Measurements from ENCODE around the gene SCMH1.

The SCMH1 gene

DNA sequence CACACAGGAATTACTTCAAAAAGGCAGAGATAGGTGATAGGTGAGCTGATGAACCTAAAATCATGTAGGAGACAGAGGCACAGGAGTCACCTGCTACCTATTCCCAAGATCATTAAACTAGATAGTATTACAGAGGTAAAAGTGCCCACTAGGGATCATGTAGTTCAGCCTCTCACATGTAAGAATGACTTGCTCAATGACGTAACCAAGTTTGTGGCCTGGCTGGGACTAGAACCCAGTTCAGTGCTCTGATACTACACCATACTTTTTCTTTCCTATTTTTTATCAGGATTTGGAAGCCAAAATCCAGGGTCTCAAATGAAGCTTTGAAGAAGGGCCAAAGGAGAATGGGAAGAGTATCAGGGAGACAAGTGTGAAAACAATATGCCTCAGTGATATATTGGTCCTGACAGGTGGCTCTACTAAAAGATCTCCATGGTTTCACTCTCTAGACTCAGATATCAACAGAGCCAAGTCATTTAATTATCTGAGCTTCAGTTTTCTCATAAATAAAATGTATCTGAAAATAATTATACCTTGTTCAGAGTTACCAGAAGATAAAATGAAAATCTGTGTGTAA is 133.3 kb downstream of the SCMH1 start:
- FAIRE-seq, result no peak
- DNase-seq (ENCODE audit: extremely low spot score, insufficient read length, low read depth), result no peak

- FAIRE-seq, result no peak
- no peak for DNase-seq (ENCODE audit: extremely low spot score, insufficient read length, low read depth)
Observed at GRCh38 chr1:41103766-41104165, 138.3 kb downstream of the SCMH1 start.

GRCh38 chr1:41102653-41103052 is 139.5 kb downstream of the SCMH1 start:
- DNase-seq (ENCODE audit: extremely low spot score, insufficient read length, low read depth), result no peak
- FAIRE-seq, result no peak

GRCh38 chr1:41101950-41102607 is 140.0 kb downstream of the SCMH1 start:
- DNase-seq (ENCODE audit: extremely low spot score, insufficient read length, low read depth), result no peak
- no peak for FAIRE-seq

DNA sequence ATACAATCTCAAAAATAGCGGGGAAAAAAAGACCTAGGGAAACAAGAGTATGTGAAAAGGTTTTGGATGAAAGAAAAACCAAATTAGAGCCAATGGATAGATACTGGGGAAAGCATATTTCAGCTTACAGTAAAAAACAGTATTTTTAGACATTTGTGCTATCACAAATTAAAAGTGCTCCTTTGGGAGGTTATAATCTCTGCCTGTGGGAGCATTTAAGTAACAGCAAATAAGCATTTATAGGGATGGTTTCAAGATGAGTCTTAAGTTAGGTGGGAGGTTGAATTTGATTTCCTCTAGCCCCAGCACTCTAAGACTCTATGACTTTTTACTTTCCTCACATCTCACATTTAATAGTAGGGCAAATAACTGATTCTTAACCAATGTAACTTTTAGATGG is 141.0 kb downstream of the SCMH1 start:
- DNase-seq (ENCODE audit: extremely low spot score, insufficient read length, low read depth), result no peak
- FAIRE-seq, result no peak

GRCh38 chr1:41100170-41100569 is 141.9 kb downstream of the SCMH1 start:
- DNase-seq (ENCODE audit: extremely low spot score, insufficient read length, low read depth), result no peak
- no peak for FAIRE-seq

DNA sequence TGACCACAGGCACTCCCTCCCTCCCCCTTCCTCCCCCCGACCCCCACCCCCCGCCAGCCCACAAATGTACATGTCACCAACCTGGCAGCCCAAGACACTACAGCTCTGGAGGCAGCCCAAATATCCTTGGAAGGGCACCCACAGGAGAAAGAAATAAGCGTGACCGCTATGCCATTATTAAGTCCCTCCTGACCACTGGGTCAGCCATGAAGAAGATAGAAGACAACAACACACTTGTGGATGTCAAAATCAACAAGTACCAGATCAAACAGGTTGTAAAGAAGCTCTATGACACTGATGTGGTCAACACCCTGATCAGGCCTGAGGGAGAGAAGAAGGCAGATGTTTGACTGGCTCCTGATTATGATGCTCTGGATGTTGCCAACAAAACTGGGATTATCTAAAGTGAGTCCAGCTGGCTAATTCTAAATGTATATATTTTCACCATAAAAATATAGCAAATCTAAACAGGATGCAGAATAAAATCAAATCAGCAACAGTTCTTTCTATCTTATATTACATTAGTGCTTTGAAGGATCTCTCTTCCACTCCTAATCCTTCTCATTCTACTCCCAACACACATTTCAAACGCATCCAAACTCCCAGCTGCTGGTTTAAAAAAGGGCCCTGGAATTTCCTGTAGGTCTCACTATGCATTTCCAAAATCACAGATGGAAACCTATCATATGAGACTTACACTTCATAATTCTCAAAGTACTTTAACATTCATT is 143.2 kb downstream of the SCMH1 start:
- FAIRE-seq (no peak), DNase-seq (ENCODE audit: extremely low spot score, insufficient read length, low read depth) (no peak)

DNA sequence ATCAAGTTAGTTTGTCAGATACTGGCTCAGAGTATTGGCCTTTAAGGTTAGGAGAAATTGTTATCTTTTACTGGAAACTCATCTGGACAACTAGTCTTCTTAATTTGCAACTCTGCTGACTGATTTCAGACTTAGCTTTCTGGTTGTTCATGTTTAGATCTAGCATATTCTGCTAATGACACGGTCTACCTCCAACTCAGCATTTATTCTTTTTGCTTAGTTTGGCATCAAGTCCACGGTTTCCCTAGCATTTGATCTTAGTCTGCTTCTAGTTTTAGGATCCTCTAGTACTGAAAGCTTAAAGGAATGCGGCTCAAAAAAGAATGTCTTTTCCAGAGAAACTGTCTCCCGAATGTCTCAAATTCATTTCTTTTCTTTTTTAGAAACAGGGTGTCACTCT is 145.0 kb downstream of the SCMH1 start:
- FAIRE-seq (no peak), DNase-seq (ENCODE audit: extremely low spot score, insufficient read length, low read depth) (no peak)

DNA sequence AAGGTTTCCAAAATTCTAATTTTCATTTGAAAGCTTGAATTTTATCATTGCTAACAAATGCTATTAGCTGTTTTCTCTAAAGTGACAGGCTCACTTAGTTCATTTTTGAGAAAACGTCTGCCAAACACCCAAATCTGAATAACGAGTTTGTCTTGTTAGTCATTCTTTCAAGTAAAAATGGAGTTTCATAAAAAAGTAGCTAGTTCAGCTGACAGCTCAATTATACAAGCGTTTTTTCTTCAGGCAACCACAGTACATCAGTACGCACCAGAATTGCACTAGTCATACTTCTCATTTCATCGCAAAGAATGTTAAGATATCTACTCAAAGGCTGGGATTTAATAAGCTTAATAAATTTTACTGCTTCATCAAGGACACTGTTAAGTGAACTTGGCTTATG is 148.3 kb downstream of the SCMH1 start:
- FAIRE-seq, result no peak
- no peak for DNase-seq (ENCODE audit: extremely low spot score, insufficient read length, low read depth)

- FAIRE-seq (no peak), DNase-seq (ENCODE audit: extremely low spot score, insufficient read length, low read depth) (no peak)
Observed at GRCh38 chr1:41086921-41087320, 155.2 kb downstream of the SCMH1 start.

DNA sequence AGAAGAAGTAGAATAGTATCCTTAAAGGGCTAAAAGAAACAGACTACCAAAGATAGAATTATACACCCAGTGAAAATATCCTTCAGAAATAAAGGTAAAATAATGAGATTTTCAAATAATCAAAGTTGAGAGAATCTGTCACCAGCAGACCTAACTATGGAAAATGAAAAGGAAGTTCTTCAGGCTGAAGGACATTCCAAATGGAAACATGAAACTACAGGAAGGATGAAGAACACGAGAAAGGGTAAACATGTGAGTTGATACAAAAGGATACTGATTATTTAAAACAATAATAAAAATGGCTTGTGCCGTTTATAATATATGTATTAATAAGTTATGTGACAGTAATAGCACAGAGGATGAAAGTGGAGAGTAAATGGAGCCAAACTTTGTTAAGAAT is 163.5 kb downstream of the SCMH1 start:
- DNase-seq (ENCODE audit: extremely low spot score, insufficient read length, low read depth) (no peak), FAIRE-seq (no peak)

GRCh38 chr1:41078193-41078592 is 163.9 kb downstream of the SCMH1 start:
- FAIRE-seq, result no peak

DNA sequence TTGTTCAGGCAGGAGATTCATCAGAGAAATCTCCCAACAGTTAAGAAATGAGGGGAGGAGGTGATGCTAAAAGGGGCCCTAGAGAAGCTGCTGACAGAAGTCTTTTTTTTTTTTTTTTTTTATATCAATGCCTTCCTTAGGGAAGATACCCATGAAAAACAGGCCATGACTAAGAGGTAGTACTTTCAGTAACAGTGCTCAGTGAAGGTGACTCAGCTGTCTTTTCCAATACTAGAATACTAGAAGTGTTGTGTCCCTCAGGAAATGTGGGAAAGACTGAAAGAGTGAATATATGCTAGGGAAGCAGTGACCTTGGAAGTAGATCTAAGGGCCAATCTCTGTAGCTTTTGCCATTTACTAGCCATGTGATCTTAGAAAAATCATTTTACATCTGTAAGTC is 168.1 kb downstream of the SCMH1 start:
- DNase-seq (ENCODE audit: extremely low spot score, insufficient read length, low read depth) (no peak), FAIRE-seq (no peak)

More at GRCh38 chr1:41078193-41078592, 163.9 kb downstream of the SCMH1 start:
- DNase-seq (ENCODE audit: extremely low spot score, insufficient read length, low read depth), result no peak

- FAIRE-seq (no peak), DNase-seq (ENCODE audit: extremely low spot score, insufficient read length, low read depth) (no peak)
Observed at GRCh38 chr1:41072051-41072450, 170.1 kb downstream of the SCMH1 start.

GRCh38 chr1:41056907-41057306 is 185.2 kb downstream of the SCMH1 start:
- FAIRE-seq, result no peak

GRCh38 chr1:41053316-41053715 is 188.8 kb downstream of the SCMH1 start:
- no peak for FAIRE-seq
- no peak for DNase-seq (ENCODE audit: extremely low spot score, insufficient read length, low read depth)

More at GRCh38 chr1:41056907-41057306, 185.2 kb downstream of the SCMH1 start:
- DNase-seq (ENCODE audit: extremely low spot score, insufficient read length, low read depth), result no peak

GRCh38 chr1:41051022-41051421 is 191.1 kb downstream of the SCMH1 start:
- FAIRE-seq (no peak), DNase-seq (ENCODE audit: extremely low spot score, insufficient read length, low read depth) (no peak)

DNA sequence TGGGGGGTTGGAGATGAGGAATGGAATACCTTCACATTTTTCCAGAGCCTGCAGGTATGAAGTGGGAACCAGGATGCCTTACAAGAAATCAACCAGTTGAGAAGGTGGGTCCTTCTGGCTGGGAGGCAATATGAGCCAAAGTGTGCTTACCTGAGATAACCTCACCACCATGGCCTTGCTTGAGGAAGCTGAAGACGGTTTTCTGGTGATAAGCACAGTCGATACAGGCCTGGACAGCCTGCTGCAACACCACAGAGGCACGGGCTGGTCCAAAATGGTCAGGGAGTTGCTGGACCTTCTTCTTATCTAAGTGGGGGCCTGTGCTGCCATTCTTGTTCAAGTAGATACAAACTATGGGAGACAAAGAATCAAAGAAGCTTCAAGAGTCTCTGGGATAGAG is 193.6 kb downstream of the SCMH1 start:
- DNase-seq (ENCODE audit: extremely low spot score, insufficient read length, low read depth), result no peak
- no peak for FAIRE-seq

DNA sequence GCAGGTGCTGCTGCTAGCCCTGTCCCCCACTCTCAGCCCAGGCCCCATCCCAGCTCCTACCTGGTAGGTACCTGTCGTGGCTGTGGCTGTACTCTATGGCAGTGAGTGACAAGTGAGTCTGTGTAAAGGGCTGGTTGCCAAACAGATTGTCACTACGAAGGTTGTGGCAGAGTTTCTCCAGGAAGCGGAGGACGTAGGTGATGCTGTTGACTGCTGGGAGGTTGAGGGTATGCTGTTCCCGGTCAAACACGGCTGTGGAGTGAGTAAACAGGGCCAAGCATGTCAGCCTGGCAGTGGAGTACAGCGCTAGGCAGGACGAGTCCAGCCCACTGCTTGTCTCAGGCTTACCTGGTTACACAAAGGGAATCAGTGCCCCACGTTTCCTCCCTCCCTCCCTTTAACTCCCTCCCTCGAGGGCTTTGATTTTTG is 195.7 kb downstream of the SCMH1 start:
- DNase-seq (ENCODE audit: extremely low spot score, insufficient read length, low read depth), result no peak
- no peak for FAIRE-seq

- FAIRE-seq, result no peak
- DNase-seq (ENCODE audit: extremely low spot score, insufficient read length, low read depth), result no peak
Observed at GRCh38 chr1:41045740-41046139, 196.4 kb downstream of the SCMH1 start.

- DNase-seq (ENCODE audit: extremely low spot score, insufficient read length, low read depth), result no peak
- FAIRE-seq, result no peak
Observed at GRCh38 chr1:41044187-41044586, 197.9 kb downstream of the SCMH1 start.
